HepG2 (cell line): Measurements from ENCODE around the gene ALG14. TPM values are rescaled to one million over a fixed set of nuclear protein-coding genes. Genes with fewer than 3 reads are reported as not detected.

Experiments used
- HHEX ChIP-seq: IDR thresholded peaks from 2 replicates; pipeline ENCODE4 v1.6.1; 2016; ENCODE audit warnings: control low read depth
- HOXA5 ChIP-seq: sonication (generic); formaldehyde crosslinking; IDR thresholded peaks from 2 replicates; pipeline ENCODE4 v1.4.0; 2020; ENCODE audit warnings: missing genetic modification reagents
- ISL2 ChIP-seq: sonication (generic); formaldehyde crosslinking; IDR thresholded peaks from 2 replicates; pipeline ENCODE4 v1.5.0; 2020; ENCODE audit warnings: missing genetic modification reagents
- TBX2 ChIP-seq: sonication (generic); formaldehyde crosslinking; IDR thresholded peaks from 2 replicates; pipeline ENCODE4 v1.5.0; 2020; ENCODE audit warnings: missing genetic modification reagents, mild to moderate bottlenecking, borderline replicate concordance
- TSC22D2 ChIP-seq: sonication (generic); formaldehyde crosslinking; IDR thresholded peaks from 2 replicates; pipeline ENCODE4 v1.5.1; 2020; ENCODE audit warnings: missing genetic modification reagents, mild to moderate bottlenecking, borderline replicate concordance
- ZMYM3 ChIP-seq: sonication (generic); formaldehyde crosslinking; IDR thresholded peaks from 2 replicates; pipeline ENCODE4 v1.5.1; 2020; ENCODE audit warnings: mild to moderate bottlenecking, missing genetic modification reagents
- ZNF24 ChIP-seq: fragments of 450-650 bp; IDR thresholded peaks from 2 replicates; pipeline ENCODE4 v1.6.1; 2017; ENCODE audit warnings: antibody characterized with exemption, mild to moderate bottlenecking
- ZNF292 ChIP-seq: sonication (generic); formaldehyde crosslinking; IDR thresholded peaks from 2 replicates; pipeline ENCODE4 v1.8.1; 2022; ENCODE audit warnings: mild to moderate bottlenecking, low read depth, missing genetic modification reagents, borderline replicate concordance
- ZNF333 ChIP-seq: sonication (generic); formaldehyde crosslinking; IDR thresholded peaks from 2 replicates; pipeline ENCODE4 v1.4.0; 2020; ENCODE audit warnings: mild to moderate bottlenecking, missing genetic modification reagents, borderline replicate concordance
- ZNF33A ChIP-seq: sonication (generic); formaldehyde crosslinking; IDR thresholded peaks from 2 replicates; pipeline ENCODE4 v1.5.1; 2020; ENCODE audit warnings: missing genetic modification reagents, mild to moderate bottlenecking, moderate library complexity, borderline replicate concordance
- ZNF496 ChIP-seq: sonication (generic); formaldehyde crosslinking; IDR thresholded peaks from 2 replicates; pipeline ENCODE4 v1.8.1; 2023; ENCODE audit warnings: mild to moderate bottlenecking, moderate library complexity, missing genetic modification reagents; ENCODE audit not compliant: insufficient replicate concordance
- ZNF563 ChIP-seq: sonication (generic); formaldehyde crosslinking; IDR thresholded peaks from 2 replicates; pipeline ENCODE4 v1.8.0; 2022; ENCODE audit warnings: mild to moderate bottlenecking, moderate library complexity, missing genetic modification reagents
- ZNF678 ChIP-seq: sonication (generic); formaldehyde crosslinking; IDR thresholded peaks from 2 replicates; pipeline ENCODE4 v1.4.0; 2020; ENCODE audit warnings: mild to moderate bottlenecking, missing genetic modification reagents
- ZNF747 ChIP-seq: sonication (generic); formaldehyde crosslinking; IDR thresholded peaks from 2 replicates; pipeline ENCODE4 v1.8.1; 2023; ENCODE audit warnings: missing genetic modification reagents, mild to moderate bottlenecking, borderline replicate concordance
- ZSCAN30 ChIP-seq: sonication (generic); formaldehyde crosslinking; IDR thresholded peaks from 2 replicates; pipeline ENCODE4 v1.5.0; 2020; ENCODE audit warnings: mild to moderate bottlenecking, missing genetic modification reagents
- polyA plus RNA-seq, 8 experiments: library from polyadenylated mRNA; depleted of rRNA in 3 of 8; stranded (reverse) in 7 of 8; unstranded in 1 of 8; fragments of >200 nt; fragmentation: Illumina TruSeq in 4 of 8; extraction: Trizol in 4 of 8; gene quantifications; 2 replicates each; pipeline versions ENCODE4 v1.2.1 to v1.2.3, GENCODE V29; 2011 to 2016; ENCODE audit warnings: low read depth in 4 of 8, missing spikeins in 1 of 8, mixed read lengths in 1 of 8; ENCODE audit not compliant: insufficient read depth in 1 of 8
- total RNA-seq, 5 experiments: library from RNA; depleted of rRNA; stranded (reverse); fragments of >200 nt; fragmentation: Illumina TruSeq; extraction: Trizol; gene quantifications; 2 replicates each; pipeline ENCODE4 v1.2.3, GENCODE V29; 2016; ENCODE audit warnings: low read depth in 1 of 5
- TF ChIP-seq, protein P1 (sequence below): sonication (generic); formaldehyde crosslinking; IDR thresholded peaks from 2 replicates; pipeline ENCODE4 v1.5.1; 2020; ENCODE audit warnings: missing genetic modification reagents, mild to moderate bottlenecking, borderline replicate concordance
- TF ChIP-seq, protein P2 (sequence below): IDR thresholded peaks from 2 replicates; pipeline ENCODE4 v1.6.1; 2016; ENCODE audit warnings: control low read depth
- TF ChIP-seq, protein P3 (sequence below): sonication (generic); formaldehyde crosslinking; IDR thresholded peaks from one replicate; pipeline ENCODE4 v1.5.1; 2020; ENCODE audit warnings: mild to moderate bottlenecking, missing genetic modification reagents; ENCODE audit errors: not compliant biosample characterization
- TF ChIP-seq, protein P4 (sequence below): IDR thresholded peaks from 2 replicates; pipeline ENCODE4 v1.6.1; 2018; ENCODE audit warnings: missing genetic modification reagents, mild to moderate bottlenecking, missing compliant biosample characterization

The ALG14 gene
- total and polyA plus RNA-seq, 2 of the 13 experiments (the other 11 are each of a cell fraction or from before 2014, with no cell fraction given) = 4.5 to 12.7 TPM

DNA sequence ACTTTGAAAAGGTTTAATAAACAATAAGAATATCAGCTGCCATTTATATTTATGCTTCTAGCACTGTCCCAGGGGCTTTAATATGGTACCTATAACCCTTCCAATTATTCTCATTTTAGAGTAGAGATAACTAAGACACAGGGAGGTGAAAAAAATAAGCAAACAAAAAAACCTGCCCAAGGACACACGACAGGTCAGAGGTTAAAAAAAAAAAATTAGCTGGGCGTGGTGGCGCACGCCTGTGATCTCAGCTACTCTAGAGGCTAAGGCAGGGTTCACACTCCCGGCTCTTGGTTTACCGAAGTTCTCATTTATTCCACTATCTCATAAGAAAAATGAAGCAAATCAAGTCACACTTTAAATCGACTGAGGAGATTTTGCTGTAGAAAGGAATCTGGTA lies 111.2 kb downstream of the ALG14 start (continued):
- TF ChIP-seq, protein P1, sequence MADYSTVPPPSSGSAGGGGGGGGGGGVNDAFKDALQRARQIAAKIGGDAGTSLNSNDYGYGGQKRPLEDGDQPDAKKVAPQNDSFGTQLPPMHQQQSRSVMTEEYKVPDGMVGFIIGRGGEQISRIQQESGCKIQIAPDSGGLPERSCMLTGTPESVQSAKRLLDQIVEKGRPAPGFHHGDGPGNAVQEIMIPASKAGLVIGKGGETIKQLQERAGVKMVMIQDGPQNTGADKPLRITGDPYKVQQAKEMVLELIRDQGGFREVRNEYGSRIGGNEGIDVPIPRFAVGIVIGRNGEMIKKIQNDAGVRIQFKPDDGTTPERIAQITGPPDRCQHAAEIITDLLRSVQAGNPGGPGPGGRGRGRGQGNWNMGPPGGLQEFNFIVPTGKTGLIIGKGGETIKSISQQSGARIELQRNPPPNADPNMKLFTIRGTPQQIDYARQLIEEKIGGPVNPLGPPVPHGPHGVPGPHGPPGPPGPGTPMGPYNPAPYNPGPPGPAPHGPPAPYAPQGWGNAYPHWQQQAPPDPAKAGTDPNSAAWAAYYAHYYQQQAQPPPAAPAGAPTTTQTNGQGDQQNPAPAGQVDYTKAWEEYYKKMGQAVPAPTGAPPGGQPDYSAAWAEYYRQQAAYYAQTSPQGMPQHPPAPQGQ (CRISPR knock-in tag) = no peak
- TF ChIP-seq ZNF24 = no peak
- TF ChIP-seq, protein P2, sequence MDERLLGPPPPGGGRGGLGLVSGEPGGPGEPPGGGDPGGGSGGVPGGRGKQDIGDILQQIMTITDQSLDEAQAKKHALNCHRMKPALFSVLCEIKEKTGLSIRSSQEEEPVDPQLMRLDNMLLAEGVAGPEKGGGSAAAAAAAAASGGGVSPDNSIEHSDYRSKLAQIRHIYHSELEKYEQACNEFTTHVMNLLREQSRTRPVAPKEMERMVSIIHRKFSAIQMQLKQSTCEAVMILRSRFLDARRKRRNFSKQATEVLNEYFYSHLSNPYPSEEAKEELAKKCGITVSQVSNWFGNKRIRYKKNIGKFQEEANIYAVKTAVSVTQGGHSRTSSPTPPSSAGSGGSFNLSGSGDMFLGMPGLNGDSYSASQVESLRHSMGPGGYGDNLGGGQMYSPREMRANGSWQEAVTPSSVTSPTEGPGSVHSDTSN (CRISPR knock-in tag) = no peak
- TF ChIP-seq ISL2 (CRISPR knock-in tag) = no peak
- TF ChIP-seq ZNF33A (CRISPR knock-in tag) = no peak
- no peak for TF ChIP-seq ZNF292 (CRISPR knock-in tag)
- TF ChIP-seq, protein P3, sequence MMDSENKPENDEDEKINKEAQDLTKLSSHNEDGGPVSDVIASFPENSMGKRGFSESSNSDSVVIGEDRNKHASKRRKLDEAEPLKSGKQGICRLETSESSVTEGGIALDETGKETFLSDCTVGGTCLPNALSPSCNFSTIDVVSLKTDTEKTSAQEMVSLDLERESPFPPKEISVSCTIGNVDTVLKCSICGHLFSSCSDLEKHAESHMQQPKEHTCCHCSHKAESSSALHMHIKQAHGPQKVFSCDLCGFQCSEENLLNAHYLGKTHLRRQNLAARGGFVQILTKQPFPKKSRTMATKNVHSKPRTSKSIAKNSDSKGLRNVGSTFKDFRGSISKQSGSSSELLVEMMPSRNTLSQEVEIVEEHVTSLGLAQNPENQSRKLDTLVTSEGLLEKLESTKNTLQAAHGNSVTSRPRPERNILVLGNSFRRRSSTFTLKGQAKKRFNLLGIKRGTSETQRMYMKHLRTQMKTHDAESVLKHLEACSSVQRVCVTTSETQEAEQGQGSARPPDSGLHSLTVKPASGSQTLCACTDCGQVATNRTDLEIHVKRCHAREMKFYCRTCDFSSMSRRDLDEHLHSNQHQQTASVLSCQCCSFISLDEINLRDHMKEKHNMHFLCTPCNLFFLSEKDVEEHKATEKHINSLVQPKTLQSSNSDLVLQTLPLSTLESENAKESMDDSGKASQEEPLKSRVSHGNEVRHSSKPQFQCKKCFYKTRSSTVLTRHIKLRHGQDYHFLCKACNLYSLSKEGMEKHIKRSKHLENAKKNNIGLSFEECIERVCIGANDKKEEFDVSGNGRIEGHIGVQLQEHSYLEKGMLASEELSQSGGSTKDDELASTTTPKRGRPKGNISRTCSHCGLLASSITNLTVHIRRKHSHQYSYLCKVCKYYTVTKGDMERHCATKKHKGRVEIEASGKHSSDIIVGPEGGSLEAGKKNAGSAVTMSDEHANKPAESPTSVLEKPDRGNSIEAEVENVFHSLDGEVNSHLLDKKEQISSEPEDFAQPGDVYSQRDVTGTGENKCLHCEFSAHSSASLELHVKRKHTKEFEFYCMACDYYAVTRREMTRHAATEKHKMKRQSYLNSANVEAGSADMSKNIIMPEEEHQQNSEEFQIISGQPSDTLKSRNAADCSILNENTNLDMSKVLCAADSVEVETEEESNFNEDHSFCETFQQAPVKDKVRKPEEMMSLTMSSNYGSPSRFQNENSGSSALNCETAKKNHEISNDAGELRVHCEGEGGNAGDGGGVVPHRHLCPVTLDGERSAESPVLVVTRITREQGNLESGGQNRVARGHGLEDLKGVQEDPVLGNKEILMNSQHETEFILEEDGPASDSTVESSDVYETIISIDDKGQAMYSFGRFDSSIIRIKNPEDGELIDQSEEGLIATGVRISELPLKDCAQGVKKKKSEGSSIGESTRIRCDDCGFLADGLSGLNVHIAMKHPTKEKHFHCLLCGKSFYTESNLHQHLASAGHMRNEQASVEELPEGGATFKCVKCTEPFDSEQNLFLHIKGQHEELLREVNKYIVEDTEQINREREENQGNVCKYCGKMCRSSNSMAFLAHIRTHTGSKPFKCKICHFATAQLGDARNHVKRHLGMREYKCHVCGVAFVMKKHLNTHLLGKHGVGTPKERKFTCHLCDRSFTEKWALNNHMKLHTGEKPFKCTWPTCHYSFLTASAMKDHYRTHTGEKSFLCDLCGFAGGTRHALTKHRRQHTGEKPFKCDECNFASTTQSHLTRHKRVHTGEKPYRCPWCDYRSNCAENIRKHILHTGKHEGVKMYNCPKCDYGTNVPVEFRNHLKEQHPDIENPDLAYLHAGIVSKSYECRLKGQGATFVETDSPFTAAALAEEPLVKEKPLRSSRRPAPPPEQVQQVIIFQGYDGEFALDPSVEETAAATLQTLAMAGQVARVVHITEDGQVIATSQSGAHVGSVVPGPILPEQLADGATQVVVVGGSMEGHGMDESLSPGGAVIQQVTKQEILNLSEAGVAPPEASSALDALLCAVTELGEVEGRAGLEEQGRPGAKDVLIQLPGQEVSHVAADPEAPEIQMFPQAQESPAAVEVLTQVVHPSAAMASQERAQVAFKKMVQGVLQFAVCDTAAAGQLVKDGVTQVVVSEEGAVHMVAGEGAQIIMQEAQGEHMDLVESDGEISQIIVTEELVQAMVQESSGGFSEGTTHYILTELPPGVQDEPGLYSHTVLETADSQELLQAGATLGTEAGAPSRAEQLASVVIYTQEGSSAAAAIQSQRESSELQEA (CRISPR knock-in tag) = no peak
- TF ChIP-seq ZSCAN30 (CRISPR knock-in tag) = no peak
- TF ChIP-seq, protein P4, sequence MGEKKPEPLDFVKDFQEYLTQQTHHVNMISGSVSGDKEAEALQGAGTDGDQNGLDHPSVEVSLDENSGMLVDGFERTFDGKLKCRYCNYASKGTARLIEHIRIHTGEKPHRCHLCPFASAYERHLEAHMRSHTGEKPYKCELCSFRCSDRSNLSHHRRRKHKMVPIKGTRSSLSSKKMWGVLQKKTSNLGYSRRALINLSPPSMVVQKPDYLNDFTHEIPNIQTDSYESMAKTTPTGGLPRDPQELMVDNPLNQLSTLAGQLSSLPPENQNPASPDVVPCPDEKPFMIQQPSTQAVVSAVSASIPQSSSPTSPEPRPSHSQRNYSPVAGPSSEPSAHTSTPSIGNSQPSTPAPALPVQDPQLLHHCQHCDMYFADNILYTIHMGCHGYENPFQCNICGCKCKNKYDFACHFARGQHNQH (CRISPR knock-in tag) = 0 out of 2 replicates have a peak, but pooled peaks have one; percentile 44
- TF ChIP-seq TBX2 (CRISPR knock-in tag) = peak; percentile 54
- TF ChIP-seq ZNF333 (CRISPR knock-in tag) = no peak
- no peak for TF ChIP-seq ZNF678 (CRISPR knock-in tag)
- no peak for TF ChIP-seq HHEX (CRISPR knock-in tag)
- no peak for TF ChIP-seq ZNF496 (CRISPR knock-in tag)
- no peak for TF ChIP-seq HOXA5 (CRISPR knock-in tag)
- no peak for TF ChIP-seq ZNF747 (CRISPR knock-in tag)
- no peak for TF ChIP-seq ZMYM3 (CRISPR knock-in tag)
- TF ChIP-seq TSC22D2 (CRISPR knock-in tag) = no peak
- no peak for TF ChIP-seq ZNF563 (CRISPR knock-in tag)
